22Rv1 (cell line): ENCODE data around the gene HDHD3.

Experiments
- H3K27ac ChIP-seq: fragments of 450-650 bp; 2 replicates; pipeline ENCODE4 v1.5.1; 2017
- CTCF ChIP-seq: fragments of 450-650 bp; IDR thresholded peaks from 2 replicates; pipeline ENCODE4 v1.5.1; 2017; ENCODE audit warnings: mild to moderate bottlenecking
- ZFX ChIP-seq: fragments of 450-650 bp; IDR thresholded peaks from 2 replicates; pipeline ENCODE4 v1.6.1; 2017; ENCODE audit warnings: antibody characterized with exemption, borderline replicate concordance

The HDHD3 gene

GRCh38 chr9:113376634-113377567, at the start of gene HDHD3:
Gene HDHD3, minus strand, starts transcription at chr9:113376986. Its CDS starts 2,632 bp downstream, at chr9:113374354.
- no peak for TF ChIP-seq CTCF
- no peak for TF ChIP-seq ZFX
- H3K27ac ChIP-seq: peak within 1 kb of the TSS; percentile 83

DNA sequence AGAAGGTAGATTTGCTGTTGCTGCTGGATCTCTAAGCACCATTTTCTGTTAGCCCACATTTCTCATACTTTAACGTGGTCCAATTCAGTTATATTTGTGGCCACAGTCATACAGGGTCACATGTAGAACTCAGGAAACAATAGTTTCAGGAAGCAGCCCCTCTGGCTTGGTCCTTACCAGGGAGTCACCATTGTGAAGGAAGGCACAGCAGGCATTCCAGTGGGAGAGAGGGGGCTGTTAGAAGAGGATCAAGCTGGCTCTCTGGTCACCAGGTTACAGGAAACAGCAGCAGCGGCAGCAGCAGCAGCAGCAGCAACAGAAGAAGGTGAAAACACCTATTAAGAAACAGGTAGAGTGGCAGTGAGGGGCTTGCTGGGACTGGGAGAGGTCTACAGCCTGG, 48.3 kb upstream of the HDHD3 start:
- TF ChIP-seq ZFX (no peak), CTCF (no peak)
- no peak overlapping the region for H3K27ac ChIP-seq

GRCh38 chr9:113421726-113422125, 44.9 kb upstream of the HDHD3 start:
- TF ChIP-seq ZFX (no peak), CTCF (no peak)
- no peak overlapping the region for H3K27ac ChIP-seq

- TF ChIP-seq ZFX (no peak), CTCF (no peak)
- H3K27ac ChIP-seq: no peak overlapping the region
Measured at GRCh38 chr9:113417370-113417769, 40.6 kb upstream of the HDHD3 start.

GRCh38 chr9:113416149-113416721, 39.4 kb upstream of the HDHD3 start:
- no peak for TF ChIP-seq CTCF
- no peak for TF ChIP-seq ZFX
- no peak overlapping the region for H3K27ac ChIP-seq

- peak within 1 kb of the TSS; percentile 98 for H3K27ac ChIP-seq
Measured at GRCh38 chr9:113410207-113410864, 33.5 kb upstream of the HDHD3 start, which contains the start of the genes C9orf43 and POLE3. Gene C9orf43, plus strand, starts transcription at chr9:113410747. Its CDS starts 2,747 bp downstream, at chr9:113413494. Gene POLE3, minus strand, starts transcription at chr9:113410675. Its CDS starts 382 bp downstream, at chr9:113410293.

More at GRCh38 chr9:113410207-113410864, 33.5 kb upstream of the HDHD3 start, which contains the start of the genes C9orf43 and POLE3:
- TF ChIP-seq ZFX: no peak
- no peak for TF ChIP-seq CTCF
